Measurements from ENCODE around the gene PALM. TPM values are rescaled to one million over a fixed set of nuclear protein-coding genes. Genes with fewer than 3 reads are reported as not detected.

PALM gene
- total RNA-seq, 3 donors from 2014 or later: 8.1 to 58.4 (median 13.0) TPM

DNA sequence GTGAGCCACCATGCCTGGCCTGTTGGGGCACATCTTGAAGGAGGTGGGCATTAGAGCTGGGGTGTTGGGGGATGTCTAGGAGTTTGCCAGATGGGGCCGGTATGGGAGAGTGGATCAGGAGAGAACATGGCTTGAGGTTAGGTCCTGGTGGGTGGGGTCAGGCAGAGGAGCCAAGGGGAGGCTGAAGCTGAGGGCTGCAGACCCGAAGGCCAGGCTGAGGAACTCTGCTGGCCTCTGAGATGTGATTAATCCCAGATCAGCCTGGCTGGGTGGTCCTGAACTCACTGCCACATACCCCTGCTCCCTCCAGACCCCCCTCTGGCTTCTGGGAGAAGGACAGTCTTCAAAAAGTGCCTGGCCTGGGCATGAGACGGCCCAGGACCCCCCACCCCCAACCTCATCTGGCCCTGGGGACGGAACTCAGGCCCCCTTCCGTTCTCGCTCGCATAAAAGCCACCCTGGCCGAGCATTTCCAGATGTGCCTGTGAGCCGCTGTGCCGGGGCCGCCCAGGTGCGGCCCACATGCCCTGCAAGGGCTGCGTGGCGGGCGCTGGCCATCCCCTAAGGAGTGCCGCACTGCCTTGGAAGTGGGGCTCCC lies 29.8 kb upstream of the PALM start:
- Histone ChIP-seq H3K9me3 (no peaks in the 10 kb centered on the region), H3K36me3 (ENCODE audit: low read depth) (no peaks in the 10 kb centered on the region), H3K4me1 (ENCODE audit: low read depth) (peaks cover 12% of the 10 kb centered on the region), H3K4me3 (no peak overlapping the region)
- no peak for DNase-seq
- TF ChIP-seq CTCF (IDR thresholded peaks at IDR 0.05): no peak
- no peak for ATAC-seq
- intact Hi-C loops (cut with DNase I, micrococcal nuclease): no loop called here

- no peaks in the 10 kb centered on the region for H3K36me3 ChIP-seq (ENCODE audit: low read depth)
- peak; percentile 46 to 83 (median 73) for DNase-seq
- no peak for TF ChIP-seq CTCF (IDR thresholded peaks at IDR 0.05)
- peak overlapping the region; percentile 54 for H3K4me3 ChIP-seq
- no peaks in the 10 kb centered on the region for H3K9me3 ChIP-seq
- intact Hi-C loops (cut with DNase I, micrococcal nuclease): no loop called here
- ATAC-seq: peak; percentile 3
- H3K4me1 ChIP-seq (ENCODE audit: low read depth): peaks cover 12% of the 10 kb centered on the region
Observed at GRCh38 chr19:679418-680286, 29.1 kb upstream of the PALM start.

GRCh38 chr19:680287-681028 lies 28.3 kb upstream of the PALM start:
- no peaks in the 10 kb centered on the region for H3K36me3 ChIP-seq (ENCODE audit: low read depth)
- intact Hi-C loops (cut with DNase I, micrococcal nuclease): no loop called here
- peak overlapping the region; percentile 54 for H3K4me3 ChIP-seq
- peak; percentile 61 for TF ChIP-seq CTCF (IDR thresholded peaks at IDR 0.05)
- peak; percentile 99 to 100 (median 100) for DNase-seq
- peak; percentile 92 for ATAC-seq
- no peaks in the 10 kb centered on the region for H3K9me3 ChIP-seq
- H3K4me1 ChIP-seq (ENCODE audit: low read depth): peaks cover 11% of the 10 kb centered on the region

- H3K4me3 ChIP-seq: no peak overlapping the region
- ATAC-seq: no peak
- intact Hi-C loops (cut with DNase I, micrococcal nuclease): no loop called here
Observed at GRCh38 chr19:681029-682019, 27.4 kb upstream of the PALM start.

More at GRCh38 chr19:681029-682019, 27.4 kb upstream of the PALM start:
- no peaks in the 10 kb centered on the region for H3K9me3 ChIP-seq
- no peaks in the 10 kb centered on the region for H3K36me3 ChIP-seq (ENCODE audit: low read depth)
- DNase-seq: peak; percentile 82 to 95 (median 91)
- peaks cover 5% of the 10 kb centered on the region for H3K4me1 ChIP-seq (ENCODE audit: low read depth)
- TF ChIP-seq CTCF (IDR thresholded peaks at IDR 0.05): no peak
